OCI-LY7 (cell line): ENCODE results near the gene SLC16A13. TPM values are rescaled to one million over a fixed set of nuclear protein-coding genes. Genes with fewer than 3 reads are reported as not detected.

ENCODE experiments used
- Bru-seq: library from RNA; stranded (reverse); fragments of 400-500 nt; gene quantifications from one replicate; lab custom pipeline; 2021; lab: Mats Ljungman, UMichigan
- BruChase-seq, 2 experiments: library from RNA; stranded (reverse); fragments of 400-500 nt; gene quantifications; one replicate each; lab custom pipeline; 2021; lab: Mats Ljungman, UMichigan
- BruUV-seq: library from RNA; stranded (reverse); fragments of 400-500 nt; replicated peaks from 2 replicates; lab custom pipeline; 2021; lab: Mats Ljungman, UMichigan
- CTCF ChIA-PET: fragments of 300-600 bp; sonication (Branson Sonifier 250); formaldehyde crosslinking; loops from one replicate; lab custom pipeline; 2022; ENCODE audit warnings: antibody characterized with exemption; ENCODE audit not compliant: unreplicated experiment; lab: Charles Lee
- POLR2A ChIA-PET: fragments of 300-600 bp; sonication (Branson Sonifier 250); formaldehyde crosslinking; loops from one replicate; lab custom pipeline; 2022; ENCODE audit warnings: antibody characterized with exemption; lab: Charles Lee
- DNase-seq: peaks from one replicate; pipeline ENCODE4 v3.0.0-alpha.2; 2015; ENCODE audit warnings: low spot score
- H2AFZ ChIP-seq: fragments of 200-600 bp; sonication (generic), shearing (Covaris generic); 2 replicates; pipeline ENCODE4 v1.6.1; 2014; ENCODE audit warnings: mild to moderate bottlenecking, antibody characterized with exemption, low read length, moderate library complexity
- H3K27ac ChIP-seq: fragments of 200-600 bp; sonication (generic); 2 replicates; pipeline ENCODE4 v1.5.1; 2014; ENCODE audit warnings: mixed run types, low read depth, mild to moderate bottlenecking, moderate library complexity, low read length, inconsistent platforms; ENCODE audit not compliant: poor library complexity, severe bottlenecking
- H3K36me3 ChIP-seq: fragments of 200-600 bp; sonication (generic); 2 replicates; pipeline ENCODE4 v1.6.1; 2014; ENCODE audit warnings: mild to moderate bottlenecking, antibody characterized with exemption, low read length, moderate library complexity, mixed read lengths; ENCODE audit not compliant: insufficient read depth
- H3K4me1 ChIP-seq: fragments of 200-600 bp; sonication (generic); 2 replicates; pipeline ENCODE4 v1.5.1; 2014; ENCODE audit warnings: mild to moderate bottlenecking, low read length; ENCODE audit not compliant: insufficient read depth, poor library complexity, severe bottlenecking
- H3K4me2 ChIP-seq: fragments of 200-600 bp; sonication (generic); 2 replicates; pipeline ENCODE4 v1.6.1; 2014; ENCODE audit warnings: mild to moderate bottlenecking, low read length
- H3K4me3 ChIP-seq: fragments of 200-600 bp; sonication (generic); 2 replicates; pipeline ENCODE4 v1.5.1; 2014; ENCODE audit warnings: mild to moderate bottlenecking, low read depth, low read length; ENCODE audit not compliant: poor library complexity, severe bottlenecking
- H3K79me2 ChIP-seq: fragments of 200-600 bp; sonication (generic); 2 replicates; pipeline ENCODE4 v1.6.1; 2016; ENCODE audit warnings: low read depth, mild to moderate bottlenecking, low read length, moderate library complexity, mixed read lengths; ENCODE audit not compliant: insufficient read depth
- H3K9me2 ChIP-seq: fragments of 200-600 bp; sonication (generic); 2 replicates; pipeline ENCODE4 v1.6.1; 2016; ENCODE audit warnings: mild to moderate bottlenecking, low read length, mixed read lengths; ENCODE audit not compliant: insufficient read depth
- H3K9me3 ChIP-seq: fragments of 200-600 bp; sonication (generic); 2 replicates; pipeline ENCODE4 v1.6.1; 2014; ENCODE audit warnings: mild to moderate bottlenecking, mixed run types, low read length, mixed read lengths
- H4K20me1 ChIP-seq: fragments of 200-600 bp; sonication (generic); 2 replicates; pipeline ENCODE4 v1.6.1; 2014; ENCODE audit warnings: mild to moderate bottlenecking, antibody characterized with exemption, low read length, moderate library complexity, mixed read lengths; ENCODE audit not compliant: insufficient read depth
- CTCF ChIP-seq: fragments of 200-600 bp; sonication (generic); conservative IDR thresholded peaks from 2 replicates; pipeline ENCODE4 v1.5.1; 2014; ENCODE audit warnings: mild to moderate bottlenecking, antibody characterized with exemption, low read length, moderate library complexity, mixed read lengths
- EZH2phosphoT487 ChIP-seq: fragments of 200-600 bp; sonication (generic); IDR thresholded peaks from 2 replicates; pipeline ENCODE4 v1.6.1; 2018; ENCODE audit warnings: low read depth, borderline replicate concordance, mild to moderate bottlenecking, mixed run types, antibody characterized with exemption, low read length, moderate library complexity, mixed read lengths
- intact Hi-C: fragments of 100-400 bp; cut with micrococcal nuclease; formaldehyde crosslinking; loops from one replicate; pipeline ENCODE4 v1.10.0; 2022; ENCODE audit not compliant: unreplicated experiment
- long read RNA-seq: library from polyadenylated mRNA; stranded (forward); transcript quantifications from one replicate; pipeline ENCODE4 v2.0.0, GENCODE V29; 2022
- total RNA-seq, 2 experiments: library from RNA; depleted of rRNA in 1 of 2; stranded (reverse); fragments of >200 nt in 1 of 2; shearing (Covaris generic) in 1 of 2; gene quantifications; 2 replicates each; pipeline ENCODE4 v1.2.3, GENCODE V29; 2014 to 2022

SLC16A13 gene, protein sequence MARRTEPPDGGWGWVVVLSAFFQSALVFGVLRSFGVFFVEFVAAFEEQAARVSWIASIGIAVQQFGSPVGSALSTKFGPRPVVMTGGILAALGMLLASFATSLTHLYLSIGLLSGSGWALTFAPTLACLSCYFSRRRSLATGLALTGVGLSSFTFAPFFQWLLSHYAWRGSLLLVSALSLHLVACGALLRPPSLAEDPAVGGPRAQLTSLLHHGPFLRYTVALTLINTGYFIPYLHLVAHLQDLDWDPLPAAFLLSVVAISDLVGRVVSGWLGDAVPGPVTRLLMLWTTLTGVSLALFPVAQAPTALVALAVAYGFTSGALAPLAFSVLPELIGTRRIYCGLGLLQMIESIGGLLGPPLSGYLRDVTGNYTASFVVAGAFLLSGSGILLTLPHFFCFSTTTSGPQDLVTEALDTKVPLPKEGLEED
- total RNA-seq (2014; rRNA removed; shearing (Covaris generic)) = 0.77 and 2.8 TPM in 2 replicates
- total RNA-seq (2022) = 18.3 and 22.5 TPM in 2 replicates
- Bru-seq, nascent RNA = percentile 52 among the genes with signal in this experiment
- BruChase-seq, experiment 1, labeled RNA remaining after a 6-hour chase = percentile 58 among the genes with signal in this experiment
- BruChase-seq, experiment 2, labeled RNA remaining after a 2-hour chase = percentile 52 among the genes with signal in this experiment
- long read RNA-seq, transcript SLC16A13-202 (1 exons, 968 nt) = major isoform, 9 of 13 reads
- long read RNA-seq, partial matches to known transcripts = 0 of 13 reads
- long read RNA-seq, other reads (novel, unspliced or antisense) = 2 of 13 reads

- Histone ChIP-seq H3K4me2 (peak within 1 kb of the TSS; percentile 92), H3K4me1 (peaks cover 19% of the 10 kb centered on the region), H2AFZ (peak within 1 kb of the TSS; percentile 80), H3K4me3 (peak within 1 kb of the TSS; percentile 79), H3K9me2 (no peaks in the 10 kb centered on the region), H3K27ac (peak within 1 kb of the TSS; percentile 61), H3K79me2 (peaks cover 8% of the 10 kb centered on the region; the same call in 1 of the 2 replicates), H4K20me1 (no peaks in the 10 kb centered on the region), H3K36me3 (no peaks in the 10 kb centered on the region), H3K9me3 (no peaks in the 10 kb centered on the region)
- ChIA-PET POLR2A (interaction anchor here (0.6 to 1.4 kb wide), 9 partner anchors 10 to 294 kb away, joined by 3 to 6 read pairs (median 3); no protein-coding TSS in a partner anchor), CTCF (interaction anchor here (0.9 to 1.0 kb wide), 2 partner anchors 14 to 182 kb away, joined by 3 to 5 read pairs; no protein-coding TSS in a partner anchor)
- BruUV-seq = no TSS peak
- TF ChIP-seq CTCF = no peak
- TF ChIP-seq EZH2phosphoT487 = no peak
- intact Hi-C loops = loop anchor here (2.0 to 5.0 kb wide), 2 partner anchors 21 to 402 kb away; partner anchors contain the start of genes FGF11 and TMEM102
- peak; percentile 98 for DNase-seq
Measured at GRCh38 chr17:7035591-7036368, at the start of gene SLC16A13. SLC16A13 (plus strand) TSS chr17:7036015; CDS start chr17:7036383, 368 bp downstream.

- H3K4me2 ChIP-seq = no peak overlapping the region
- H3K36me3 ChIP-seq = no peaks in the 10 kb centered on the region
- H3K9me2 ChIP-seq = no peaks in the 10 kb centered on the region
- DNase-seq = no peak
- ChIA-PET POLR2A (interaction anchor here (0.6 kb wide), 1 partner anchor 32 kb away, joined by 5 read pairs; no protein-coding TSS in a partner anchor), CTCF (no interaction called here)
- H3K9me3 ChIP-seq = no peaks in the 10 kb centered on the region
- intact Hi-C loops = no loop called here
- H3K79me2 ChIP-seq = no peaks in the 10 kb centered on the region
- H3K4me1 ChIP-seq = no peaks in the 10 kb centered on the region
- no TSS peak for BruUV-seq
- TF ChIP-seq EZH2phosphoT487 (no peak), CTCF (no peak)
- no peaks in the 10 kb centered on the region for H4K20me1 ChIP-seq
- no peak overlapping the region for H2AFZ ChIP-seq
- no peak overlapping the region for H3K27ac ChIP-seq
- H3K4me3 ChIP-seq = no peak overlapping the region
Measured at GRCh38 chr17:6986676-6987075, 49.1 kb upstream of the SLC16A13 start.
